Measurements from ENCODE around the gene ZDHHC9.

GRCh38 chrX:129840344-129840743, 3.3 kb downstream of the ZDHHC9 start:
- TF ChIP-seq CTCF (IDR thresholded peaks at IDR 0.05) (no peak), POLR2A (IDR thresholded peaks at IDR 0.05; ENCODE audit: low read depth) (no peak), EP300 (IDR thresholded peaks at IDR 0.05) (no peak)

Measured in esophagus muscularis mucosa (tissue), 4 donors.